Measurements from ENCODE around the gene ZNF740.

The ZNF740 gene

DNA sequence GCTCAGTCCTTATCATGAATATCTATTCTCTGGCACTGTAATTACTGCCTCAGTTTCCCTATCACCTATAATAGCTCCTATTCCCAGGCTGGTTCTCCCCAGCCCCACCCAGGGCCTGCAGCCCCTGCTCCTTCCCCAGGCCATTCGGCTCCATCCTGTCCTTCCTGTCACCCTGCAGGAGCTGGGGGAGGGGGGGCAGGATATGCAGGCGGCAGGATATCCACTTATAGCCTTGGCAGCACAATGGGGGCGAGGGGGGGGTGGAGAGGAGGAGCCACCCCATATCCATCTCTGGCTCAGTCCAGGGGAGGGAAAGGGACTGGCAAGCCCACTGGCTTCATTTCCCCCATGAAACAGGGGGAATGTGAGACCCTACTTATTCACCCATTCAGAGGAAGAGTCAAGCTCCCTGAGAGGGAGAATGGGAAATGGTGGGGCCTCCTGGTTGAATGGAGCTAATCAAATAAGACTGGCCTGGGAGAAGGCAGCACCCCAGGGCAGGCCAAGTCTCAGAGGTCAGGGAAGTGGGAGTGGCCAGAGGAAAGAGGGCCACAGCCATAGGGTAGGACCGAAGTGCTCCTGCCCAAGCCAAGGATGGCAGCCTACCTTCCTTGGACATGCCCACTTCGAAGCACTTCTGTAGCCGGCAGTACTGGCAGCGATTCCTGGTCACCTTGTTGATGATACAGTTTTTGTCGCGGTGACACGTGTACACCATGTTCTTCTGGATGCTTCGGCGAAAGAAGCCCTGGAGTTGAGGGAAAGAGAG, 34.3 kb downstream of the ZNF740 start:
- DNase-seq, result no peak

DNA sequence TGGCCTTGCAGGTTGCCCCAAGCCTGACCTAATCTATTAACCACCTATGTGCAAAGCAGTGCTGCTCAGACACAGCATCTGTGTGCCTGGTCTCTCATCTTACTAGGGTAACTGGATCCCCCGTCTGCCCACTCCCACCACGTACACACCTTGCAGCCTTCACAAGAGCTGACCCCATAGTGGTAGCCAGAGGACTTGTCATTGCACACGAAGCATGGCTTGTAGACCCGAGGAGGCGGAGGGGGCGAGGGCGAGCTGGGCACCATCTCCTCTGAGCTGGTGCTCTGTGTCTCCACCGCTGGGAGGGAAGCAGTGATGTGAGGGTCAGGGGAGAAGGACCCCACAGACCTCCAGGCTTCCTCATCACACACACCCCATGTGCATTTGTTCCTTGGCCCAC, 35.0 kb downstream of the ZNF740 start:
- no peak for DNase-seq

DNA sequence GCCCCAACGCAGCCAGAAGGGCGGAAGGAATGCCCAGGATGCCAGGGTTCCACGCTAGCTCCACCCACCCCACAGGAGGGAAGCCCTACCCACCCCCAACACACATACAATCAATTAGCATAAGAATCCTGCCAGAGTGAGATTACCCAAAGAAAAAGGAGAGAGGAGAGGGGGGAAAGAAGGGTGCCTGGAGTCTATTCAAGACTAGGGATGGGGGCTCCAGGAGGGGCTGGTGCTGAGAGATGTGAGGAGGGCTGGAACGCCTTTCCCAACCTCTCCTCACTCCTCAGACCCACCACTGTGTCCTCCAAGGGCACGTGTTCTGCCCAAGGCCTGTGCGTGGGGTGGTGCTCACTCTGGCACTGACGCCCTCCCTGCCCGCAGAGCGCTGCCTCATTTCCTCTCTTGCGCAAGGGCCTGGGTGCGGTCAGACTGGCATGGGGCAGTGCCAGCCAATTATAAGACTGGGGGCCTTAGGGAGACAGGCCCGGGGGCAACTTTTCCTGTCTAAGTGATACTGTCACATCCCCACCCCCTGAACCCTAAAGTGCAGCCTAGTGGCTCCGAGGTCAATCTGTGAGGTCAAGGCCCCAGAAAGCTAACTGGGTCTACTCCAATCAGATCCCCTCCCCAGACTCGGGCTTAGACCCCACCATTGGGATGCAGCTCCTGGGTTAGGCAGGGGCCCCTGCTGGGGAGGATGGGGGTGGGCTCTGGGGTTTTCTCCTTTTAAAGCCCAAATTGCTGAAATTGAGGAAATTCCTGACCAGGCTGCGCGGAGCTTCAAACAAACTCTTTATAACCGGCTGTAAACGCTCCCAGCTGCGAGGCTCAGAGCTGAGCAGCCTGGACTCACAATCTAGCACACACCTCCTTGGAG, 36.8 kb downstream of the ZNF740 start:
- no peak for DNase-seq

DNA sequence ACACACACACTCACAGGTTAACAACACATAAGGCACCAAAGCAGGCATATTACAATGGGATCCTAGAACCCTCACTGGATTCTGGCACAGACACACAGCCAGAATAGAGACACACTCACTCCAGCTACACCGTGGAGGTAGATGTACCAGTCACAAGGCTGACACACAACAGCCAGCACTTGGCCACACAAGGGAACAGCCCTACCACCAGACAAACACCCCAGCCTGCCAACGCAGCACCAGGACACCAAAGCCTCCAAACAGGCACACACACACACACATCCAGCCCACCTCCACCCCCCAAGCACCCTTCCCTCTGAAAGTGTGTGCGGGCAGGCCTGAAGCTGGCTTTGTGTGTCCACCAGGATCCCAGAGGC, 37.4 kb downstream of the ZNF740 start:
- DNase-seq, result no peak

DNA sequence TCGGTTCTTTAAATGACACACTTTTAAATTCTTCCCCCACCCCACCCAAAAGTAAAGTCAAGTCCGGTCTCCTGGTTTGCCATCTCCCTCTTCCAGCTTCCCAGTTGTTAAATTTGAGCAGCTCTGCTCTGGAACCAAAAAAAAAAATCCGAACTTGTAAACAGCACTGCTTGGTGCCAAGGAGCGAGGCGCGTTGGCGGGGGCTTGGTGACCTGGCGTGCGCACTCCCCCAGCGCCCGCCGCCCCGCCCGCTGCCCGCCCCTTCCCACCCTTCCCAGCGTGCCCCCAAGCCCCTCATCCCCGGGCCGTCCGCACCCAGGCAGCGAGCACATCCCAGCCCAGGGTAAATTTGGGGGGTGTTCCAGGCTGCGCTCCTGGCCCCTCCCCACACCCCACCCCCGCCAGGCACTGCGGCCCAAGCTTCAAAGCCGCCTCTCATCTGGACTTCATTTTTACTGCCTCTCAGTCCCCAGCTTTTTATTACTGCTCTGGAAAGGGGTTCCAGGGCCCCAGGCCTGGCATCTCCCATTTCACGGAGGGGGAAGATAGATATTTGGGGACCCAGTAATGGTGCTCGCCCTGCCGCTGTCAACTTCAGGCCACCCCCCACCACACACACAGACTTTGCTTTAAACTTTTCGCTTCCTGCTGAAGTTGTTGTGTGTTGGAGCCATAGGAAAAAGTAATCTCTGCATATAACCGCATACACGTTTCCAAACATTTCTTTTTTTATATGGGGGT, 38.2 kb downstream of the ZNF740 start:
- DNase-seq, result no peak

DNA sequence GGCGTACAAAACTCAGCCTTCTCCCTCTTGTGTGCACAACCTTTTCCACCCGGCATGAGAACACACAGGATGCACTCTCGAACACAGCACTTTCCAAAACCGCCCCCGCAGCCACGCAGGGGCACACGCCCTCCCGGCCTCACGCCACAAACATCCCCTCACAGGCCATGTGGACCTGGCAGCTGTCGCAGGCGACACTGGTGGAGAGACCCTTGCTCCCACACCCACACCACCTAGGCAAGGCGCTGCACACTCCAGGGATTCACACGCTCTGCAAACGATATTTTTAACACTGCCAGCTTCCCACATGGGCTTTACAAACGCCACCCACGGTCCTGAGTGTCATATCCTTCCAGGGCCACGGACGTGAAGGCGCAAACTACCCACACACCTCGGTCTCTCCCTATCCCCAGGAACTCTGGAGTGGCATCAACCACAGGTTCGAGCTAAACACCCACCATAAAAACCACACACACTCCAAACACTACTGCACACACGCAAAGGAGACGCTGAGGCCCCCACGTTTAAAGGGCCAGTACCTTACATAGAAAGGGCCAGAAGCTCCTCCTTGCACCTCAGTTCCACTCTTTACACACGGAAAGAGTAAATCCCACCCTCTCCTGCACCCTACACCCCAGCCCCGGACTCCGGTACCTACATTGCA, 38.9 kb downstream of the ZNF740 start:
- DNase-seq, result peak; percentile 47

DNA sequence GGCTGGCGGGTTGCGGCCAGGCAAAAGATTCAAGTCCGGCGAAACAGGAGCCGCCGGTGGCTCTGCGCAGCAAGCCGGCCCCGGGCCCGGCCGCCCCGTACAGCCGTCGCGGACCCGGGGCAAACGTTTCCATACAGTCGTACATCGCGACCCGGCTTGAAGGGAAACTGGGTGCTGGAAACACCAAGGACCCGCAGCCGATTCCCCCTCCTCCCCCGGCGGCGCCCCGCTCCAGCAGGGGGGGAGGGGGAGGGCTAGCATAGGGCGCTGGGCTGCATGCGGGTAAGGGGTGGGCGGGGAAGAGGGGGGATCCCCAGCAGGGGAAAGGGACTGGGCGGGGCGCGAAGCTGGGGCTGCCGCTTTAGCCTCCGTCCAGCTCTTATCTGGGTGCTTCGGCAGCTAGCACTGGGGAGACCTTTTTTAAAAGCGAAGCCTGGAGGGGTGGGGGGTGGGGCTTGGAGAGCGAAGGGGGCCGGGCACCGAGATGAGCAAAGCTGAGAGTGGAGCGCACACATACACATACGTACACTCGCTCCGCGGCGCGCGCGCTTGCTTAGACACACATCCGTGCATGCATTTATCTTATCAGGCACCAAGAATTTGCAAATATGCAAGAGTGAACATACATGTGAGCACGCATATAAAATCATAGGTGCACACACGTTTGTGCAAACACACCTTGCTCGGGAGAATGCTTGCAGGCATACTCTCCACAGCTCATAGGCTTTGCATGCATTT, 39.6 kb downstream of the ZNF740 start:
- peak; percentile 81 for DNase-seq

DNA sequence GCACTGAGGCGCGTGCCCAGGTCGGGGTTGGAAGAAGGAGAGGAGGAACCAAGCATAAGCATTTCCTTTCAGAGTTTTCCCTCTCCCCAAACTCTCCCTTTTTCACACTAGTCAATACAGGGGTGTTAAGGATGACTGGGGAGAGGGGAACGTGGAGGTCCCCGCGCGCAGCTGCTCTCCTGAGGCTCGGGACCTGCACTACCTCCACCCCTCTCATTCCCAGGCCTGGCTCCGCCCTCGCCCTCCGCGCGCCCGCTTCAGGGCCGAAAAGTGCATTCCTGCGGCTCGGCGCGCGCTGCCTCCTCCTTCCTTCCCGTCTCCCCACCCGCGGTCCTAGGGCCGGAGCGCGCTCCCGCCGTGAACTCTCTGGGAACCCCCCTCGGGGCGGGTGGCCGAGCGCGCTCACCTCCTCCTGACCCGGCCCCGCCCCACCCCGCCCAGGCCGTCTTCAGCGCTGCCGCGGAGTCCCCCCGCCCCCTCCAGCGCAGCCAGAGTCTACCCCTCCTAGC, 40.2 kb downstream of the ZNF740 start:
- peak; percentile 66 for DNase-seq

DNA sequence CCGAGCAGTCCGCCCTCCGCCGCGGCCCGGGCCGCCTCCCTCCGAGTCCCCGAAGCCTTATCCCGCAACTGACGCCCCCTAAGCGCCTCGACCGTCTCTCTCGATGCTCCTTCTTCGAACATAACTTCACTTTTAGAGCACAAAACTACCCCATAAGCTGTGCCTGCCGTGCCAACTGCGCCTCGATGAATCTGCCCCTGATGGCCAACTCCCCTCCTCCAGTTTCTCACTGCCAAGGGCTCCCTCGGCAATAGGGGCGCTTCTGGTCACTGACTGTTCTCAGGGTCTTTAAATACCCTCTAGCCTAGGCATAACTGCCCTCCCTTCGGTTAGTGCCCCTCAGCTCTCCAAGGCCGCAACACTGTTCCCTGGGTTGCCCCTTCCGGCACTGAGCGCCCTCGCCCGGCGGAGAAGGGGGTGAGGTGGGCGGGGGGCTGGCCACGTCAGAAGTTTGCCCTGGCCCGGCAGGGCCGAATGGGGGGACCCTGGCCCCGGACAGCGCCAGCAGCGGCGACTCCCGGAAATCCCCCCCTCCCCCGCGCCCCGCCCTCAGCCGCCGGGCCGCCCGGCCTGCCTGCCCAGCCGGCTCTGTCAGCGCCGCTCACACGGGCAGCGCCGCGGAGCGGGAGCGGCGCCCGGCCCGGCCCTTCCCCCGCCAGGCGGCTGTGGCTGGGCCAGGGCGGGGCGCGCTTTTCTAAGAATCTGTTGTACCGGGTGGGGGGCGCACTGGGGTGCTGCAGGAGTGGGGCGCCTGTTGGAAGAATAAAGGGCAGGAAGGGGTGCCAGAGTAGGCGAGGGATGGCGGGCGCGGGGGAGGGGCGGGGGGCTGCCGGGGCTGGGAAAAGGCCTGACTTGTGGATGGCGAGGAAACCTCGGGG, 40.9 kb downstream of the ZNF740 start:
- DNase-seq, result no peak

DNA sequence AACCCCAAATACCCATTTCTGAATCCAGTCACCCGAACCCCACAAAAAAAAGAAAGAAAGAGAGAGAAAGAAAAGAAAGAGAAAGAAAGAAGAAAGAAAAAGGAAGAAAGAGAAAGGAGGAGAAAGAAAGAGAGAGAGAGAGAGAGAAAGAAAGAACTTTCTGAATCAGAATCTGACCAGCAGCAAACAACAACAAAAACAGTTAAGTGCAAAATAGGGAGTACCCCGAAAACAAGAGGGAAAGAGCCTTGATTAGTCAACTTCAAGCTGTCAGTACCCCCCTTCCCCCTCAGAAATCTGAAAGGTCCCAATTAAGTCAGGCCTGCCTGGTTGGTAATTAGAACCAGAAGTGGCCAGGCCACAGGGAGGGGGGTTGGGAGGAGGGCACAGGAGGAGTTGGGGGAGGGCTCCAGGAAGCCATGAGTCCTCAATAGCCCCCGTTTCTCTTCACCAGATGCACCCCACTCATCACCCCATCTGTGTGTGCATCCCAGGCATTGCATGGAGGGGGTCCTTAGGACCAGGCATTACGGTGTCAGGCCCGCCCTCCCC, 41.7 kb downstream of the ZNF740 start:
- DNase-seq, result no peak

DNA sequence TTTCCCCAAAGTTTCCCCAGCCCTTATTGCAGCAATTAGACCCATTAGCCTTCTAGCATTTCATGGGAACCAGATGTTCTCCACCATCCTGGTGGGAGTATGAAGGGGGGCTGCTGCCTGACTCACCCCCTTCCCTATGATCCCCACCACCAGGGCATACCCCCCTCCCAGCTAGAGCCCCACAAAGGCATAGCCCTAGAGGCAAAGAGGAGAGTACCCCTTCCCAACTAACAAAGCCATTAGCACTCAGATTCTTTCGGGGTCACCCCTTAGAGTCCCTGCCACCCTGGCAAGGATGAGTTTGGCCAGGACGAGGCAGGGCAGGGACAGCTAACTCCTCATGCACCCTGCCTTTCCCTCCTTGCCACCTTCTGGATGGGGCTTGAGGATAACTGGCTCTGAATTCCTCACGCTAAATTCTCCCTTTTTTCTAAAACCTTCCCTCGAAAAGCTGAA, 42.3 kb downstream of the ZNF740 start:
- DNase-seq, result no peak

DNA sequence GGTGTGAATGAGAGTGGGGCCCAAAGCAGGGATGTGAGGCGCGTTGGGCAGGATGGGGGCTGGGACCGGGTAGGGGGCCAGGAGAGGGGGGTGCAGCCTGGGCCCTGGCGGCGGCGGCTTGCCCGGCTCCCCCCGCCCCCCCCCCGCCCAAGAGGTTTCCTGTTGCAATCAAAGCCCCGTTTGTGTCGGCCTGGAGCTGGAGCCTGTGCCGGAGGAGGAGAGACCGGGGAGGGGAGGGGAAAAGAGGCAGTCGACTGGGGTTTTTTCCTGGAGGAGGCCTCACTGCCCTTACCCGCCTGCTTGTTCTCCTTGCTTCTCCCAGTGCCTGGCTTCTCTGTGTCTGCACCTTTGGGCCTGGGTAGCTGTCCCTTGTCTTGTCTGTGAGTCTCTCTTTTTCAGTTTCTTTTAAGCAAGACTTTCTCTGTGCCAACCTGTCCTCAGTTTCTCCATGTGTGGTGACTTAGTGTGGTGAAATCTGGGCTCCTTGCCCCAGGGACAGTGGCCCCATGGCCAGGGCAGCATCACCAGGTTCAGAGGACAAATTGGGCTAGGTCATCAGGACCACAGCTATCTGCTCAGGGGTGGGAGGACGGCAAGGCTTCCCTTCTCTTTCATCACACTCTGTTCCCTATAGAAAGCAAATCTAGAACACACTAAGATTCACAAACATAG, 43.0 kb downstream of the ZNF740 start:
- DNase-seq, result peak; percentile 52

DNA sequence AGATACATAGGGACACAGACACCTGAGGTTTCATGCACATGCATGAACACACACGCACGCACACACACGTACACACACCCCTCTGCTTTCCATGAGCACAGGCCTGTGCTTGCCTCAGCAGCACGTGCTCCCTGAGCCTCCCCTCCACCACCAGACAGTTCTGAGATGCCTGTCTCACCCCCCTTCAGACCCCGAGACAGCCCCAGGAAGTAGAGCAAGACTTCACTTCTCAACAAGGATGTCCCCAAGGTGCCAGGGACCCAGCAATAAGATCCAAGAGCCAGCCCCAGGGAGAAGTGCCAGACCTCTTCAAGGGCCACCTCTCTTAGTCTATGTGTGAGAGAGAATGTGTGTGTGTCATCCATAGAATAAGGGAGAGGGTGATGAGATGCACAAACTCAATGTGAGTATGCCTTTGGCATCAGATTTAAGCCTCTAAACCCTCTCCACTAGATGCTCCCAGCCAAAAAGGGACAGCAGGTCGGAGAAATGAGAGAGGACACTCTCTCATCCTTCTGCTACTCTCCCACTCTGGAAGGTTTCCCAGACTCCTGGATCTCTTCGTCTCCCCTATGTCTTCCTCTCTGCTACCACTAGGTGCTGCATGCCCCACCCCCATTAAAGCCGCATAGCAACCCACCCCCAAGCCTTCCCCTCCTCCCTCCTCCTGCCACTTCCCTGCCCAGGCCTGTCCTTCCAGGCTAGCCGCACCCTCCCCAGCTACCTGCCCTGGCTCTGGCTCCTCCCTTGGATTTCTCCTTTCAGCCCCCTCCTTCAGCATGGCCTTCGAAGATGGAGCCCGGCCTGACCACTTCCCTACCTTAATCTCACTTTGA, 43.8 kb downstream of the ZNF740 start:
- DNase-seq, result no peak

DNA sequence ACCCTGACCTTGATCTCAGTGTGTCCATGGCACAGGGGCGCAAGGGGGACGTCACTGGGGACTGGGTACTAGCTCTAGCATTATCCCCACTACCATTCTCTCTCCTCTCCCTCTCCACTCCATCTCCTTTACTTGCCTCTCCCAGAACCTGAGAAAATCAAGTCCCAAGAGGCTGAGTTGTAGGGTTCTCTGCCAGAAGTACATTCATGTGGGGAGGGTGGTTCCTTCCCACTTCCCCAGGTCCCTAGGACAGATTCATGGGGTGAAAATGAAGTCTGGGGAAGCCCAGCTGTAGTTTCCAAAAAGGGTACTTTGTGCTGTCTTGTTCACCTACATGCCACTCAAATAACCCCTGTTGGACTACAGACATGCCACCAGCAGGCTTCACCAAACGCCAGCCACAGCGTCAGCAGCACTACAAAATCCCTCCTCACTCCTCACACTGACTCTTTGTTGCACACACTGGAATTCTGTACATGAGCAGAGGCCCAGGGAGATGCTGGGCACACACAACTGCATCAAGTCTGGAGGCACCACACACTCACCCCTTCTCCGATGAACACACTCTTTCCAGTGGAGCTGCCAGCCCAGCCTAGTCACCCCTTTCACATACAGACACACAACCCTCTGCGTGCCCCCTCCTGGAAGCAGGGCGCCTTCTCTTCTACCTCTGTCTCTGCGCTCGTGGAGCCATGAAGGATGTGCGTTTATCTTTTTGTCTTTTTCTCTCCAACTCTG, 44.5 kb downstream of the ZNF740 start:
- DNase-seq, result no peak

DNA sequence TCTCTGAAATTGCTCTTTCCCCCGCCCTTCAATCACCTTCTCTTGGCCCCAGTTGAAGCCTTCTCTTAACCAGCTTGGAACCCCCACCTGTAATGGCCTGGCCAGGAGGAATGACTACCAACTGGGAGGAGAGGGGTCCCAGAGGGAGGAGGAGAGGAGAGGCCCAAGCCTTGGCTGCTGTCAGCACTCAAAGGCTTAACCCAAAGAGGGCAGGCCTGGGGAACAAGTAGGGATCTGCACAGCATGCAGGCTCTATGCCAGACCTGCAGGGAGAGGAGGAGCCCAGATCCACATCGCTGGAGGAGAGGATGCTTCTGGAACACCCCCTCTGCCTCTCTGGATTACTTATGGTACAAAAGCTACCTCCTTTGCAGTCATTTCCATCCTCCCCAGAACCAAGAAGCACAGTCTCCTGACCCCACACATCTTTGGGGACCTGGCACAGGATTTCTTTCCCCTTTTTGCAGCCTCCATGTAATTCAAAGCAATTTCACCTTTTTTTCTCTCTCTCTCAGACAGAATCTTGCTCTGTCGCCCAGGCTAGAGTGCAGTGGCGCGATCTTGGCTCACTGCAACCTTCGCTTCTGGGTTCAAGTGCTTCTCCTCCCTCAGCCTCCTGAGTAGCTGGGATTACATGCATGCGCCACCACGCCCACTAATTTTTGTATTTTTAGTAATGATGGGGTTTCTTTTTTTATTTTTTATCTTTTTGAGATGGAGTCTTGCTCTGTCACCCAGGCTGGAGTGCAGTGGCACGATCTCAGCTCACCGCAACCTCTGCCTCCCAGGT, 45.3 kb downstream of the ZNF740 start:
- no peak for DNase-seq

DNA sequence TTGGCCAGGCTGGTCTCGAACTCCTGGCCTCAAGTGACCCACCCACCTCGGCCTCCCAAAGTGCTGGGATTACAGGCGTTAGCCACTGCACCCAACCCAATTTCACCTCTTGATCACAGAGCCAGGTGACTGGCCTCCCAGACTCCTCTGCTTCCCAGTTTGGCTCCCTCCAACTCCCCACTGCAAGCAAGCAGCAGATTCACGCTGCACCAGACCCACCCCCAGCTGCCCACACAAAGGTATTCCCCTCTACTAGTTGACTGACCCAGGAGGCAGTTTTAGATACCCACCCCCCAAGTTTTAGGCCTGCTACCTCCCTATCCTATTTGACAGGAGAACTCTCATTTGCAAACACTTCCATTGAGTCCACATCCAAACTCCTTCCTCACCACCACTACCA, 46.3 kb downstream of the ZNF740 start:
- no peak for DNase-seq

DNA sequence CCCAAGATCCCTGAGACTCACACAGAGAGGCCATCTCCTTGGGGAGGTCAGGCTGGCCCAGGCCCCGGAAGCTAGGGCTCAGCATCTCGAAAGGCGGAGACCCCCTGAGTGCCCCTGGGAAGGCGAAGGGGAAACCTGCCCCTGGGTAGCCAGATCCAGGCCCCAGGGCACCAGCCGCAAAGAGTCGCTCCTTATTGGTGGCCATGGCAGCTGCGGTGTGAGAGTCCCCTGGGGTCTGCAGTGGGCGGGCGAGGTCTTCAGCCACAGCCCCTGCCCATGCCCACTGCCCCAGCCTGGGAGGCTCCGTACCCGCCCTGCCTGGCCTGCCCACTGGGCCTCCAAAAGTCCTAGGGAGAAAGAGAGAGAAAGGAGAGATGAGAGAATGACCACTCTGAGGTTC, 46.8 kb downstream of the ZNF740 start:
- DNase-seq, result no peak
